GM19099 (cell line): ENCODE measurements around the gene BRME1.
A peak's percentile ranks its signal among the peaks of the same experiment; 100 is the strongest.

Experiments
- POLR2A ChIP-seq: IDR thresholded peaks from 3 replicates; pipeline ENCODE4 v1.6.1; 2011; ENCODE audit warnings: low read depth; ENCODE audit not compliant: insufficient read length; ENCODE audit errors: extremely low read depth

Gene BRME1

GRCh38 chr19:13840305-13841085, 65.4 kb downstream of the BRME1 start:
- TF ChIP-seq POLR2A = peak; percentile 24

DNA sequence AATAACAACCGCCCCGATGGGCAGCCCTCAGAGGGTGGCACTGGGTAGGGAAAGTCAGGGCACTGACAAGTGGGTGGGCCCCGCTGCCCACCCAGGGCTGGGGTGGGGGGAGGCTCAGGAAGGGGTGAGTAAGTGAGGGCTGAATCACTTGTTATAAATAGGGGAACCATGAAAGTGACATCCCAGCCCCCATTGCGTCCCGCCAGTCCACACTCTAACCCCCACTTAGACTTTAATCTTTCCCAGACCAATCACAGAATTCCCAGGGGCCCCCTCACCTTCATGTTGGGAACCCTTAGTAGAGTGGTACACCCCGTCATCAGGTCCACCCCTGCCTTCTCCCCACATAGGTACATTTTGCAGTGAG, 66.0 kb downstream of the BRME1 start:
- TF ChIP-seq POLR2A = no peak

DNA sequence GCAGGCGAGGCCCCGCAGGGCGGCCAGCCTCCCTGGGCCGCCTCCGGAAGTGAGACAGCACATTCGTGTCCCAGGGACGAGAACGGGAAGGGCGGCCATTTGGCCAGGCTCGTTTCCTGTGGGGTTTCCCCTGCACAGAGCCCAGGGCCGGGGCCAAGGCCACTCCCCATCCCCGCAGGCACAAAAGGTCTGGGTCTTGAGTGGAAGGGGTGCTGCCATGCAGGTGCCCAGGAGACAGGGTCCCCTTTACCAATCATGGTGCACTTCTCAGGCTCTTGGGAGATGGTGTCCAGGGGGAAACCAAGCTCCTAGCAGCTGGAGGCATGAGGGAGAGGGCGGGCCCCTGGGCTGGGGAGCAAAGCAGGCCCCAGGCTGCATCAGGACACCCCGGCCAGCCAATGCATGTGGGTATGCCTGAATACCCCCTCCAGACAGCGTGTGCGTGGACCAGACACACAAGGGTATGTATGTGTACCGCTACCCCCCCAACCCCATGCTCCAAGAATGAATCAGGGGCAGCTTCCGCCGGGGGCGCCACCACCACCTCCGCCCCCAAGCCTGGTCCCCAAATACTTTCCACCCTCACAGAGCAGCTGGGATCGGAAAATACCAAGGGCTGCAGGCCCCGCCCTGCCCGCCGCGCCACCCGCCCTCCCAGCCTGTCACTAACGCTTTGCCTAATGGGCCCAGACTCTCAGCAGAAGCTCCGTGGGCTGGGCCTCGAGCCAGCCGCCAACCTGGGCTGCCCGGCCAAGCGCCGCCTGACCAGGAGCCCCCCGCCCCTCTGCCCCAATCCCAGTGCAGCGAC, 66.6 kb downstream of the BRME1 start:
- peak; percentile 80 for TF ChIP-seq POLR2A

DNA sequence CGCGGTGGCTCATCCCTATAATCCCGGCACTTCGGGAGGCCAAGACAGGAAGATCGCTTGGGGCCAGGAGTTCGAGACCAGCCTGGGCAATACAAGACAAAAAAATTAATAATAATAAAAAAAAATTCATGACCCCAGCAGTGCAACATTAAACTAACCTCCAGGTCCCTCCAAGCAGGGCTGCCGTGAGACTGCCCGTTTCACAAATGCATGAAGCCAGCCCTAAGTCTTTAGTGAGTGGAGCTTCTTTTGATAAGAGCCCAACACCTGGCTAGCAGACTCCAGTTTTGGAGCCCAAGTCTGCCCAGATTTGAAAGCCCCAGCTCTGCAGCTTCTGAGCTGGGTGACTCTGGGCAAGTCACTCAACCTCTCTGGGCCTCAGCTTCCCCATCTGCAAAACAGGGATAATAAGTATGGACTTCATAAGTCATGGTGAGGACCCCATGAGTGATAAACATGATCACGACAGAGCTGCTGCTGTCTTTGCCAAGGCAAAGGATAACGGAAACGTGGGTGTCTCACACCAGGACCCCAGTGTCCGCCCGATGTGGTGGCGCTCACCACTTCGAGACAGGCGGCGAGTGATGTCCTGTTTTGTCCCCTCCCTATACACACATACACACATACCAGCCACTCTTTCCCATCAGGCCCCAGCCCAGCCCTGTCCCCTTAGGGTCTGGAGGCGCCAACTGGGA, 67.3 kb downstream of the BRME1 start:
- no peak for TF ChIP-seq POLR2A

DNA sequence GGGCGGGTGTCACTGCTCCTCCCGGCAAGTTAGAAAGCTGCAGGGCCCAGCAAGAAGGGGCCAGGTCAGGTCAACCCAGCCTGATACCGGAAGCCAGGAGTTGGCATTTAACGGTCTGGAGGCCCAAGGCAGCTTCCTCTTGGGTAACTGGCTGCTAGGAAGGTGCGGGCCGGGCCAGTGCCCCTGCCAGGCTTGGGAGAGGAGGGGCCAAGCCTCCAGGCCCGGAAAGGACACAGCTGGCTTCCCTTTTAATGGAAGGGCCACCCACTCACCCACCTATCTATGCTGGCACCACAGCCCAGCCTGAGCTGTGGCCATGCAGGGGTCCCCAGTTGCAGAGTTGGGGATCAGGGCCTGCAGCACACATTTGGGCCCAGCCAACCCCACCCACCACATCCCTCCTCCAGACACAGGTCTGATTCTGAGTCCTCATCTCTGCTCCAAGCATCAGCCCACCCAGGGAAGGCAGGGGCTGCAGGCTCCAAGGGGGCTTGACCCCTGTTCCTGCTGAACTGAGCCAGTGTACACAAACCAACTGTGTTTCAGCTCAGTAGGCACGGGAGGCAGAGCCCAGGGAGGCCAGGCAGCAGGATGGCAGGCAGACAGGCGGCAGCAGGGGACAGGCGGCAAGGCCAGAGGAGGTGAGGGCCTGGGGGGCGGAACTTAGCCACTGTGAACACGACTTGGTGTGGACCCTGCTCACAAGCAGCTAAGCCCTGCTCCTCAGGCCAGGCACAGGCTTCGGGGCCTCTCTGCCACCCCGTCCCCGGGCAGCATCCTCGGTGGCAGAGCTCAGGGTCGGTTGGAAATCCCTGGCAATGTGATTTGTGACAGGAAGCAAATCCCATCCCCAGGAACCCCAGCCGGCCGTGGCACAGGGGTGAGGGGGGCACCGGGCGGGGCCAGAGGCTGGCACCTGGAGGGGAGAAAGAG, 69.9 kb downstream of the BRME1 start:
- peak; percentile 8 for TF ChIP-seq POLR2A

- TF ChIP-seq POLR2A = no peak
Measured at GRCh38 chr19:13834244-13835069, 71.5 kb downstream of the BRME1 start.

DNA sequence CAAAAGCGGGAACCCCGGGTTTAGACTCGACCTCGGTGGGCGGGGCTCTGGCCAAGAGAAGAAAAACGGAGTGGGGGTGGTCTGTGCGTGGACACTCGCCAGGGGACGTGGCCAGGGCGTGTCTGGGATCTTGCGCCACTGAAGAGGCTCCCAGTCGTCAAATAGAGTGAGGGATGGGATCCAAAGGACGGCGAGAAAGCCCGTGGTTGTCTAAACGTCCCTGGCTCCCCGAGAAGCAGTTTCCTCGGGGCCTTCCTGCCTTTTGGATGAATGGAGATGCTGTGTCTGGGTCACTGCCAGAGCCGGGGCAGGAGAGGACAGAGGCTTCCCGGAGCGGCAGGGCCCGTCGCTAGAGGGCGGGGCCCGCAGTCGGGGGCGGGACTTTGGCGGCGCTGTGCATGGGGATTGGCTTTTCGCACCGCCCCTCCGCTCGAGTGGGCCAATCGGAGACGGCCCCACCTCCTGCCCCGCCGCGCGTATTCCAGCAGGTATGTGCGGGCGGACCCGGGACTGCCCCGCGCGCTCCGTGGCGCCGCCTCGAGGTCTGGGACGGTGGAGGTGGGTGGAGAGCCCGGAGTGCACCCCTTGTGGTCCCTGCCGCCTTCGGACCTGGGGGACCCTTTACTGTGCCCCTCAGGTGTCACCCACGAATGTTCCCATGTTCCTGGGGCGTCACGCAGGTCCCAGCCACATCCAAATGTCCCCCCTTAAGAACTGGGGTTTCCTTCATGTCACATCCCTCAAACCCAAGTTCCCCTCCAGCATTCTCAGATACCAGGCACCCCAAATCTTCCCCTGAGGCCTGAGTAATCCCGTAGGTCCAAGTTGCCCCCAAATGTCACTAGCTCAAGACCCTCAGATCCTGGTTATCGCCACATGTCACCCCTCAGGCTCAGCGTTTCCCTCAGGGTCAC, 72.3 kb downstream of the BRME1 start:
- TF ChIP-seq POLR2A = peak; percentile 47
